HG03565 (cell line): ENCODE results near the gene SEC63.

Experiments used
- ATAC-seq: cut with Tn5 transposase; IDR thresholded peaks from one replicate; pipeline ENCODE4 v1.9.1; 2021; ENCODE audit warnings: mild to moderate bottlenecking, moderate library complexity; ENCODE audit not compliant: unreplicated experiment

The SEC63 gene

DNA sequence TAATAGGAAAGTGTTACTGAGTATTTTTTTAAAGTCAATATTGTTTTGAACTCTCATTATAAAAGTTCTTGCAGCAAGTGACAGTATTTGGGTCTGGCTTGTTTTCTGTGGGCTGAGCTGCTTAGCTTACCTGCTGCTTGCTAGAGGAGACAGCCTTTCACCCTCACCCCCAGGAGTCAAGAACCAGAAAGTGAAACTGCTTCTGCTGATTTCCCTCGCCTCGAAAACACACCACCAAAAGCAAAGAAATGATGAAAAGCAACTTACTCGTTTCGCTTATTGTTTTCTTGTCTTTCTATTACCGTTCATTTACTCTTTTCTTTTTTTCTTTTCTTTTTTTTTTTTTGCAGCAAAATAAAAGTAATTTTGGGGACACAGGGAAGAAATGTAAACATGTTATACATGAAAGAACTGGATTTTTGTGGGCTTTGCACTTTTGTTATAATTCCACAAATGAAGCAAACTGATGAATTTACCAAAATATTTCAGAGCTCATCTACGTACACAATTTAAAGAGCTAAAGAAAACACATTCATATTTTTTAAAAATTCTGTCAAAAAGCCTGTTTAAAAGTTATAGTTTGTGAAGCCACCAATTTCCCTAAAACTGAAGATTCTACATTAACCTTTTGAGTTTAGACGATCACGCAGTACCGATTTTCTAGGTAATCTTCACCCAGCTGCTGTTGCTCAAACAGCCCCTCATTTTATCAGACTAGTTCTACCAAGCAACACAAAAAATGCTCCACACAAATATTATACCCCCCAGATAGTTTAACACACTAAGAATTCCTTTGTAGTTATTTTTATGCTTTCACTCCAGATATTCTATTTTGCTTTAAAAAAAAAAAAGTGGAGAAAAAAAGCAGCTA lies 135.6 kb downstream of the SEC63 start:
- peak; percentile 38 for ATAC-seq

DNA sequence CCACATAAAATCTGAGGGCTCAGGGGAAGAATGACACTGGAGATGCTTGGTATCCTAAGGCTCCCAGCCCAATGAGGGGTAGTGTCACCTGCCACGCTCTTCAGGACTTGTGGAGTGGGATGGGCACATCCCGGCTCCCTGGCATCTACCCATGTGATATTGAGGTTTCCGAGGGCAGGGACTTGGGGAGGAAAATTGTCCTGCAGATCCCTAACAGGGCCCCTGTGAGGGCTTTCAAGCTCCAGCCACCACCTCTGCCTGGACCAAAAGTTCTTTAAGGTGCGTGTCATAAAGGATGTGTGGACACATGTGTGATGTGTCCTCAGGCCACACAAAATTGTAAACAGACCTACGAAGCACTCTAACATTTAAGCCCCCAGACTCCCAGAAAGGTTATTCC lies 136.4 kb downstream of the SEC63 start:
- ATAC-seq: no peak

- no peak for ATAC-seq
Observed at GRCh38 chr6:107820338-107821261, 137.4 kb downstream of the SEC63 start.

DNA sequence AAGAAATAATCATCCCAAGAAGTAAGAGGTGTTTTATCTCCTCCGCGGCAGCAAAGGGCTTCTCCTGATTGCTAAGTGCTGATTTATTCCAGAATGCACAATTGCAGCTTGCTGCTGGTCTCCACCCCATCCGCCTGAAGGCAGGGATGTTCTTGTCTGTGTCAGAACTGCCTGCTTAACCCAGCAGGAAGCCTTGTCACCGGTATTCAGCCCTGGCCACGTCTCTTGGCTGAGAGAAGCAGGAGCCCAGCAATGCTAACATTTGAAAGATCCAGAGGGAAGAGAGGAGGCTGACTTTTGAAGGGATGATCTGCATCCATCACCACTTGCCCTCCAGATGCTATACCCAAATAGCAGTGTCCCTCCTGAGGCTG lies 138.1 kb downstream of the SEC63 start:
- ATAC-seq: no peak

DNA sequence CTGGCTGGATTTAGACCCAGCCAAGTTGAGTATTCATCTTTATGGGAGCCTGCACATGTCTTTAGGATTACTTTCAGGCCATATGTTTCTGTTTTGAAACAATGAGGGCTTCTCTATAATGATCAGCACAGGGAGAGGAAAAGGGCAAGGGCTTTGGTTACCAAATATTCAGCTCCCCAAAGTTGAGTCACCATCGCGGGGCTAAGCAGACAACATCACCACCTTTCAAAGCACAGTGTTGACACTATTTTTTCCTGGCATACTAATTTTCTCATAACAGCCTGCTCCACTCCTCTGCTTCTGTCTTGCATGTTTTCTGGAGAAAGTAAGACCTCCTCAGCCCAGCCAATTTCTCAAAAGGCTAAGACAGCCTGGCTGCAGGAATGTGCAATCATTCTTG lies 138.8 kb downstream of the SEC63 start:
- no peak for ATAC-seq

DNA sequence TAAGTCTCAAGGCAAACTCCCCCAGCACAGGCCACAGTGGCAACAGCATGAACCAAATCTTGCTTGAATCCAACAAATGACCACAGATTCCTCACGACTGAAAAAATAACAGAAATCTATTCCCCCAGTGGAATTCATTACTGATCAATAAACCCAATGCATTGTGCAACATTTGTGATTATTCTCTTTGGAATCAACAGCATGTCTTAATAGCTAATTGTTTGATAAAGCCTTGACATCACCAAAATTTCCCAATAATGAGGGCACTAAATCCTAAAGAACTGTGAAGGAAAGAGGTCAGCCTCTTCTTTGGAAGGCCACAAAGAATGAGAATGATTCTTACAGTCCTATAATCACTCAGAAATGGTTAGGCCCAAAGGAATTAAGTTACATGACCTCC lies 139.7 kb downstream of the SEC63 start:
- ATAC-seq: no peak

DNA sequence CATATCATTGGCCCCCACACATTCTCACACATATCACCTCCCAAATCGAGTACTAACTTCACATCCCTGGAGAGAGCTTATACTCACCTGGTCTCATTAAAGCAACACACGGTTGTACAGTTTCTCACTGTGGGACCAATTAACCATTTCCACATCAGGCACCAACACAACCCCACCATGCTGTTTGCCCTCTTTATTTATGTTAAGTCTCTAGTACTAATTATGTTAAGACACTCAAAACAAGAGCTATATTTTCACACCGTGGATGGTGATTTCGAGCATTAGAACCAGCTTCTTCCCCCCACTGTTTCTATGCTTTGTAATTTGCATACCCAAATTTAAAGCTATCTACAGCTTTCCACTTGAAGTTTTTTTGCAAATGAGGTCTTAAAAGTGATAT lies 140.2 kb downstream of the SEC63 start:
- no peak for ATAC-seq
